GM19099 (cell line): ENCODE measurements around the gene DZIP3.

Experiments
- POLR2A ChIP-seq: IDR thresholded peaks from 3 replicates; pipeline ENCODE4 v1.6.1; 2011; ENCODE audit warnings: low read depth; ENCODE audit not compliant: insufficient read length; ENCODE audit errors: extremely low read depth

DZIP3 gene

GRCh38 chr3:108566599-108566998, 22.9 kb upstream of the DZIP3 start:
- no peak for TF ChIP-seq POLR2A

- TF ChIP-seq POLR2A = no peak
These were observed 20.2 kb upstream of the DZIP3 start for GRCh38 chr3:108569336-108569735.

- TF ChIP-seq POLR2A = no peak
These were observed 11.5 kb upstream of the DZIP3 start for GRCh38 chr3:108578064-108578463.

GRCh38 chr3:108588601-108589000, 921 bp upstream of the DZIP3 start:
- TF ChIP-seq POLR2A = no peak

GRCh38 chr3:108589998-108590323, 439 bp downstream of the DZIP3 start:
- TF ChIP-seq POLR2A = no peak

GRCh38 chr3:108590460-108590859, 938 bp downstream of the DZIP3 start:
- TF ChIP-seq POLR2A = no peak

GRCh38 chr3:108595321-108595720, 5.8 kb downstream of the DZIP3 start:
- no peak for TF ChIP-seq POLR2A

- no peak for TF ChIP-seq POLR2A
These were observed 8.9 kb downstream of the DZIP3 start for GRCh38 chr3:108598375-108598774.

- no peak for TF ChIP-seq POLR2A
These were observed 10.3 kb downstream of the DZIP3 start for GRCh38 chr3:108599677-108600409.

- no peak for TF ChIP-seq POLR2A
These were observed 12.9 kb downstream of the DZIP3 start for GRCh38 chr3:108602249-108602934.

- TF ChIP-seq POLR2A = no peak
These were observed 13.4 kb downstream of the DZIP3 start for GRCh38 chr3:108602935-108603294.

GRCh38 chr3:108603691-108604090, 14.2 kb downstream of the DZIP3 start:
- TF ChIP-seq POLR2A = no peak

- TF ChIP-seq POLR2A = no peak
These were observed 15.5 kb downstream of the DZIP3 start for GRCh38 chr3:108605028-108605427.

- no peak for TF ChIP-seq POLR2A
These were observed 16.0 kb downstream of the DZIP3 start for GRCh38 chr3:108605491-108605890.

- TF ChIP-seq POLR2A = no peak
These were observed 19.2 kb downstream of the DZIP3 start for GRCh38 chr3:108608750-108609149.

GRCh38 chr3:108610651-108611050, 21.1 kb downstream of the DZIP3 start:
- no peak for TF ChIP-seq POLR2A

- no peak for TF ChIP-seq POLR2A
These were observed 30.7 kb downstream of the DZIP3 start for GRCh38 chr3:108620250-108620649.
